ENCODE results near the gene PCSK4.
A peak's percentile ranks its signal among the peaks of the same experiment; 100 is the strongest.
"Not testable (repeated sequence)": the region's sequence is repeated elsewhere in the genome, so short reads cannot be mapped to it uniquely, and the experiment has no call there.

Gene PCSK4

GRCh38 chr19:1490311-1491113, at the start of gene PCSK4:
PCSK4 (minus strand) TSS chr19:1490350; CDS start chr19:1490346, 4 bp downstream.
- FAIRE-seq = peak; percentile 94

- not testable (repeated sequence) for FAIRE-seq
Measured at GRCh38 chr19:1539749-1540148, 49.6 kb upstream of the PCSK4 start.

GRCh38 chr19:1538978-1539377, 48.8 kb upstream of the PCSK4 start:
- FAIRE-seq = no peak

GRCh38 chr19:1535699-1536098, 45.5 kb upstream of the PCSK4 start:
- not testable (repeated sequence) for FAIRE-seq

GRCh38 chr19:1534972-1535371, 44.8 kb upstream of the PCSK4 start:
- no peak for FAIRE-seq

- FAIRE-seq = no peak
Measured at GRCh38 chr19:1533510-1534150, 43.5 kb upstream of the PCSK4 start.

GRCh38 chr19:1532003-1532402, 41.9 kb upstream of the PCSK4 start:
- FAIRE-seq = no peak

GRCh38 chr19:1531587-1531986, 41.4 kb upstream of the PCSK4 start:
- no peak for FAIRE-seq

- not testable (repeated sequence) for FAIRE-seq
Measured at GRCh38 chr19:1530856-1531255, 40.7 kb upstream of the PCSK4 start.

- no peak for FAIRE-seq
Measured at GRCh38 chr19:1529430-1529816, 39.3 kb upstream of the PCSK4 start.

- FAIRE-seq = no peak
Measured at GRCh38 chr19:1528596-1529429, 38.7 kb upstream of the PCSK4 start.

- FAIRE-seq = no peak
Measured at GRCh38 chr19:1527650-1528309, 37.6 kb upstream of the PCSK4 start.

GRCh38 chr19:1526979-1527649, 37.0 kb upstream of the PCSK4 start:
- FAIRE-seq = no peak

- FAIRE-seq = no peak
Measured at GRCh38 chr19:1526066-1526778, 36.1 kb upstream of the PCSK4 start.

GRCh38 chr19:1525343-1525742, 35.2 kb upstream of the PCSK4 start:
- FAIRE-seq = no peak

- FAIRE-seq = no peak
Measured at GRCh38 chr19:1524972-1525325, 34.8 kb upstream of the PCSK4 start.

- FAIRE-seq = no peak
Measured at GRCh38 chr19:1524287-1524971, 34.3 kb upstream of the PCSK4 start.

GRCh38 chr19:1523412-1524286, 33.5 kb upstream of the PCSK4 start, which contains the start of gene PLK5:
PLK5 (plus strand) TSS chr19:1524077; CDS start chr19:1526997, 2,920 bp downstream.
- FAIRE-seq = no peak

- FAIRE-seq = no peak
Measured at GRCh38 chr19:1522838-1523237, 32.7 kb upstream of the PCSK4 start.

GRCh38 chr19:1522061-1522460, 31.9 kb upstream of the PCSK4 start:
- no peak for FAIRE-seq
